Suppressor macrophage treated with lipopolysaccharide for 4 hours (primary cell): ENCODE measurements around the gene CDS2.

Experiments used
- DNase-seq: peaks from one replicate; pipeline ENCODE4 v3.0.0-alpha.2; 2020

The CDS2 gene

DNA sequence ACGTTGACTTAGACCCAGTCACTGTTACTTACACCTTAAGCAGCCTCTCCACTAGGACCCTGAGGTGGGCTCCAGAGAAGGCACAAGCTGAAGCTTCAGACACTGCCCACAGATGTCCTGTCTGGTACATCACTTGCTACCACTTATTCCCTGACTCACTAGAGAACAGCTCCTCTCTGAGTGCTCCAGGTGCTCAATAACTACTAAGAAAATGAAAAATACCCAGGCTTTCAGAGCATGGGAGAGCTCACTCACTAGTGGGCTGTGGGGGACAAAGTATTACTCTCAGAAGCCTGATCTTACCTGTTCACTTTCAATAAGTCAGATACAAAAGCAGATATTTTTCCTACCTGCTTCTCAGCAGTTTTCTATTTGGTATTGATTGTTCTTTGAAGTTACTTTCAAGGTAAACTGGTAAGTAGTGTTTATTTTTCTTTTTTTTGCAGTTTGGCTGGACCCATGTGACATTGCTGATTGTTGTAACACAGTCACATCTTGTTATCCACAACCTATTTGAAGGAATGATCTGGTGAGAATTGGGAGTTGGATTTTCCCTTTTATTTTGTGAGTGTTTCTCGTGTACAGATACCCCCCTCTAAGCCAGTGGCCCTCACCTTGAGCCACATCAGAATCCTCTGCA is 55.9 kb downstream of the CDS2 start:
- no peak for DNase-seq

GRCh38 chr20:5183731-5184474 is 57.1 kb downstream of the CDS2 start:
- no peak for DNase-seq

GRCh38 chr20:5184684-5185083 is 57.9 kb downstream of the CDS2 start:
- DNase-seq: no peak

- no peak for DNase-seq
These were observed 60.3 kb downstream of the CDS2 start for GRCh38 chr20:5187122-5187521.

- DNase-seq: no peak
These were observed 61.9 kb downstream of the CDS2 start for GRCh38 chr20:5188736-5189135.

DNA sequence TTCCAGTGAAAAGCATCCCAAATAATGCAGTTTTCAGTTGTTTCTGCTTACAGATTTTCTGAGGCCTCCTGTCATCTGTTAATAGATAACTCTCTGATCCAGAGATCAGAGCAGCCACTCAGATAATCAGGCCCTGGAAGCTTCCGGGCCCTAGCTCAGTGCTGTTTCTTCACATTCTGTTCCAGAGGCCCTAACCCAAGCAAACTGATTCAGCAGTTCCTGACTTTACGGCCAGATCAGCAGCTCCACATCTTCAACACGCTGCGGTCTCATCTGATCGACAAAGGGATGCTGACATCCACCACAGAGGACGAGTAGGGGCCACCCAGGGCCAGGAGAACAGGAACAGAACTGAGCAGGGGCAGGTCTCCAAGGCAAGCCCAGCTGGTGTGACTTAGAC is 63.1 kb downstream of the CDS2 start:
- no peak for DNase-seq

- DNase-seq: no peak
These were observed 63.6 kb downstream of the CDS2 start for GRCh38 chr20:5190444-5190843.

GRCh38 chr20:5191829-5192569 is 65.2 kb downstream of the CDS2 start:
- peak; percentile 73 for DNase-seq

DNA sequence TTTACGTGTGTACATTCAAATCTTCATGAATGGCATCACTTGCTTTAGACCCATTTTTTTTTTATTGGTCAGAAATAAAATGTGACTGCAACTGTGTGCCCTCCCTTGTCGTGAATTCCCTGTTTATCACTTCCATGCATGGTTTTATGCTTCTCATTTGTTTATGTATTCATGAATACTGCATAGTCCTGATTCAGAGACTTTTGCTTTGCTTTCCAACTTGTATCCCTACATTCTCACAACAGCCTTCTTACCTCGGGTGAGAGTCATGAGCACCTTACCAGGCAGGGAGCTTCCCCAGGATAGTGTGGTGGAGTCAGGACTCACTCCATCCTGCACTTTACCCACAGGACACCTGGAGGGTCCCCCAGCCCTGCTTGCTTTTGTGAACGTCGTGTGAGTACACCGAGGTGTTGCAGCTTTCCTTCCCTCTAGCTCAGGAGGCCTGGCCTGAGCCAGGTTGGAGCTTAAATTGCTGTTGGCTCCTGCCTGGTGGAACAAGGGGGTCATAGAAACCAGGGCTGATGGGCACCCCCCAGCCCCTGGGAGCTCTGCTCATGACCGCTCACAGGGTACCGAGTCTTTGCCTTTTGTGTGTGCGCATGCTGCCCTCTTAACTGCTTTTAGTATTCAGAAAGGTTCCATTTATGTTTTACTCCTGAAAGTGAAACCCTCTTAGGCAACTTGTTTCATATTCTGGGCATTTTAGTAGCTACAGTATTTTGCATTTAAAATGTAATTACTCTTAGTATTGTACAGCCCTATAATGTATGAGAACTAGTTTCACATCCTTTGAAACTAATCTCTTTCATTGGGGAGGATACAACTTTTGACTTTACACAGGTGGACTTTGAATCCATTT is 66.0 kb downstream of the CDS2 start:
- DNase-seq: no peak

DNA sequence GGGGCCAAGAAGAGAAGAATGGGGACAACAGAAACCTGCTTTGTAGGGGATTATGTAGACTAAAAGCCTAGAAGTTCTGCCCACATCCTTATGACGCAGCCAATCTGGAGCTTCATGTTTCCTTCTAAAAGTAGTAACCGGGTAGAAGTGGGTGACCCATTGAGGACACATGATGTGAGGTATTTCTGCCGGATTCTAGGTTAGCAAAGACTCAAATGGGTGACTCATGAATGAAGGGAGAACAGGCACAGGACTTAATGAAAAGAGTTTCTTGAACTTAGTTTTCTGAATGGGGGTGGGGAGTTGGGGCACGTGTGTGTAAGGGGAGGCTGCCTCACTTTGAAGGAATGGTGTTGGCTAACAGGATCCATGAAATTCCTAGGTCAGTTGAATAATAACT is 68.8 kb downstream of the CDS2 start:
- DNase-seq: no peak

- DNase-seq: no peak
These were observed 69.3 kb downstream of the CDS2 start for GRCh38 chr20:5196149-5196548.

GRCh38 chr20:5197270-5197827 is 70.5 kb downstream of the CDS2 start:
- DNase-seq: no peak

DNA sequence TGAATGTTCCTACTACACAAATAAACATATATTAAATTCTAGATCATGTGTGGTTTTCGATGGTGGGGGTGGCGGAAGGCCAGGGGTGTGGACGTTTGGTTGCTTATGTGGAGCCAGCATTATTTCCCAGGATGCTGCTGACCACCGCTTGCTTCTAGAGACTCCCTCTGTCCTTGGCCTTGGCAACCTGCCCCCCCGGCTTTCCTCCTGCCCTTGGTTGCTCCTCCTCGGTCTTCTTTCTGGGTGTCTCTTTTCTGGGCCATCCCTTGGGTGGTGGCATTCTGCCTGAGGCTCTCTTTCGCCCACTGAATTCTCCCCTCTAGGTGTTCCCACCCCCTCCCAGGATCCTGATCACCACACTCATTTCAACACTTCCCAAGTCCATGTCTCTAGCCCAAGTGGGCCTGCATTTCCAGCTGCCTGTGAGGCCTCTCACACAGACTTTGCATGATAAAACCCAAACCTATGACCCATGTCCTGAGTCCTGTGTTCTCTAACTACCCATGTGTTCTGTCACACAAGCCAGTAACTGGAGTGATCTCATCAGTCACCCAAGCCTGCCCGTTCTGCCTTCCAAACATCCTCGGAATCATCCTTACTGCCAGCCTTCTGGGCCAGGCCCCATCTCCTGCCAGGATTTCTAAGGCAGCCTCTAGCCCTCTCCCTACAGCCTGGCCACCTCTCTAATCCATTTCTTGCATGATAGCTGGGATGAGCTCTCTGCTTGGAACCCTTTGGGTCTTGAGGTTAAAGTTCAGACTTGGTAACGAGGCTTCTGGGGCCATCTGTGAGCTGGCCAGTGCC is 71.2 kb downstream of the CDS2 start:
- no peak for DNase-seq

- no peak for DNase-seq
These were observed 71.8 kb downstream of the CDS2 start for GRCh38 chr20:5198651-5198924.

DNA sequence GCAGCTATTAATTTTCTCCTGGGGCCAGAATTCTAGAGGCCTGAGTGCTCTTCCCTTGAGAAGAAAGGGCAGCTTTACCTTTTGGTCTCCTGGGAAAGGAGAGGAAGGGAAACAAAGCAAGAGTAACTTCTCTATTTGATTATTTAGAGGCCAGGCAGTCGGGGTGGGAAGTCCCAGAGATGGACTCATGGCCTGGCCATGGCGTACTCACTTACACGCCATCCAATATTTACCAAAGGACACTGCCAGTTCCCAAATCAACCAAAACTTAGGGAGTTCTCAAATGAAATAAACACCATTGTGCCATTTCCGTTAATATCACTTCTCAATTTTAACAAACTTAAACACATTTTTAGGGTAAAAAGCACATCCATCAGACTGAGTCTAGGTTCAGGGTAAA is 76.6 kb downstream of the CDS2 start:
- DNase-seq: no peak

DNA sequence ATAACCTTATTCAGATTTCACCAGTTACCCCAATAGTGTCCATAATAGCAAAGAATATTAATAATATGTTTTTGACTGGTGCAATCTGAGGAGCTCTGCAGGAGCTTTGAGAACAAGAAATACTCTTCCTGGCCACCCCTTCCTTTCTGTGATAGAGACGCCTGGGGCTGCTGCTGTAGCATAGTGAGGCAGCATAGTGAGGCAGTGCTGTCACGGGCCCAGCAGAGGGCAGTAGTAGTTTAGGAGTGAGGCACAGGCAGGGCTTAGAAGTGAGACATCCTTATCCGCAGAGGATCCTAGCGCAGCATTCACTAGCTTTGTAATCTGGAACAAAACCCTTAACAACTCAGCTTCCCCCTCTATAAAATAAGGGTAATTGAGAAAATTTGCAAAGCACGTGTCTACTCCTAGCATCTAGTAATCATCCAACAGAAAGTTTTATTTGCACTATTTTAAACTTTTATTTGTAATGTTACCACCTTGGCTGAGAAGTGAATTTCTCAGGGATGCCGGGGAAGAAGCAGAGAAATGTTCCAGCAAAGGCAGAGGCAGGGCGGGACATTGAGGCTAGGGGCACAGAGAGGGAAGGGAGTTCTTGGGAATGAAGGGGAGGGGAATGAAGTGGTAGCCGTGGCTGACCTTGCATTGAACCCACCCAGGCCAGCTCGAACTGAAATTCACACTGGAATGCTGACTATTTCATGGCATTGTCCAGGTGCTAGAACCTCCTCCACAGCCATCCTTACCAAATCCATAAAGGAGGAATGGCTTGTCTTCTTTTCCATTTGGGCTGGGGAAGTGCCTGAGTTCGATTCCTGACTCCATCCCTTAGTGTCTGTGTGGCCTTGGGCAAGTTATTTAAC is 78.8 kb downstream of the CDS2 start:
- DNase-seq: peak; percentile 80

GRCh38 chr20:5207138-5207537 is 80.3 kb downstream of the CDS2 start:
- DNase-seq: no peak

GRCh38 chr20:5211803-5212714 is 85.3 kb downstream of the CDS2 start:
- no peak for DNase-seq

- no peak for DNase-seq
These were observed 86.2 kb downstream of the CDS2 start for GRCh38 chr20:5212907-5213487.

GRCh38 chr20:5214826-5215225 is 88.0 kb downstream of the CDS2 start:
- no peak for DNase-seq
